Caki2 (cell line): ENCODE measurements around the gene R3HDM1. TPM values are rescaled to one million over a fixed set of nuclear protein-coding genes. Genes with fewer than 3 reads are reported as not detected.
"Not testable (repeated sequence)": the region's sequence is repeated elsewhere in the genome, so short reads cannot be mapped to it uniquely, and the experiment has no call there.

Experiments
- DNase-seq: peaks from one replicate; pipeline ENCODE4 v3.0.0-alpha.2; 2015; ENCODE audit warnings: low read depth
- in situ Hi-C: cut with HindIII; loops from 2 replicates; pipeline ENCODE4 v1.10.0; 2016; ENCODE audit warnings: low sequenced_read_pairs, low pct_unique_long_range_greater_than_20kb, mixed read lengths
- total RNA-seq: library from RNA; depleted of rRNA; stranded (reverse); fragments of >200 nt; shearing (Covaris generic); gene quantifications from 2 replicates; pipeline ENCODE4 v1.2.3, GENCODE V29; 2014; ENCODE audit warnings: low replicate concordance

The R3HDM1 gene
- total RNA-seq, 1 experiment from 2014 or later: 7.0 TPM

- DNase-seq: no peak
- in situ Hi-C loops: no loop called here
Observed at GRCh38 chr2:135679125-135679524, 147.8 kb downstream of the R3HDM1 start.

- in situ Hi-C loops: no loop called here
- DNase-seq: no peak
Observed at GRCh38 chr2:135685361-135685760, 154.1 kb downstream of the R3HDM1 start.

- in situ Hi-C loops: no loop called here
- no peak for DNase-seq
Observed at GRCh38 chr2:135688978-135689377, 157.7 kb downstream of the R3HDM1 start.

GRCh38 chr2:135689679-135690078 is 158.4 kb downstream of the R3HDM1 start:
- no peak for DNase-seq
- in situ Hi-C loops: no loop called here

GRCh38 chr2:135694711-135695110 is 163.4 kb downstream of the R3HDM1 start:
- in situ Hi-C loops: no loop called here
- DNase-seq: no peak

- in situ Hi-C loops: no loop called here
- no peak for DNase-seq
Observed at GRCh38 chr2:135698838-135699237, 167.6 kb downstream of the R3HDM1 start.

GRCh38 chr2:135701442-135701841 is 170.2 kb downstream of the R3HDM1 start:
- in situ Hi-C loops: no loop called here
- peak; percentile 32 for DNase-seq

GRCh38 chr2:135703300-135703699 is 172.0 kb downstream of the R3HDM1 start:
- no peak for DNase-seq
- in situ Hi-C loops: no loop called here

- DNase-seq, in situ Hi-C loops: not testable (repeated sequence)
Observed at GRCh38 chr2:135704075-135704474, 172.8 kb downstream of the R3HDM1 start.

- DNase-seq: no peak
- in situ Hi-C loops: no loop called here
Observed at GRCh38 chr2:135708159-135708558, 176.9 kb downstream of the R3HDM1 start.

GRCh38 chr2:135709992-135710391 is 178.7 kb downstream of the R3HDM1 start:
- DNase-seq: peak; percentile 16
- in situ Hi-C loops: no loop called here

GRCh38 chr2:135715086-135715485 is 183.8 kb downstream of the R3HDM1 start:
- in situ Hi-C loops, DNase-seq: not testable (repeated sequence)

GRCh38 chr2:135728064-135728743 is 196.9 kb downstream of the R3HDM1 start:
- in situ Hi-C loops: no loop called here

GRCh38 chr2:135732561-135732960 is 201.3 kb downstream of the R3HDM1 start:
- in situ Hi-C loops: no loop called here
- DNase-seq: no peak

More at GRCh38 chr2:135728064-135728743, 196.9 kb downstream of the R3HDM1 start:
- DNase-seq: no peak

GRCh38 chr2:135733045-135733444 is 201.8 kb downstream of the R3HDM1 start:
- no peak for DNase-seq
- in situ Hi-C loops: no loop called here

GRCh38 chr2:135736546-135736945 is 205.3 kb downstream of the R3HDM1 start:
- DNase-seq: no peak
- in situ Hi-C loops: no loop called here

GRCh38 chr2:135740206-135740605 is 208.9 kb downstream of the R3HDM1 start:
- no peak for DNase-seq
- in situ Hi-C loops: no loop called here

GRCh38 chr2:135741043-135741394 is 209.7 kb downstream of the R3HDM1 start:
- no peak for DNase-seq
- in situ Hi-C loops: no loop called here

GRCh38 chr2:135741395-135742324 is 210.4 kb downstream of the R3HDM1 start, which contains the start of gene UBXN4:
UBXN4 (plus strand) TSS chr2:135741855; CDS start chr2:135741930, 75 bp downstream.
- in situ Hi-C loops: no loop called here
- DNase-seq: peak; percentile 98
